Measurements from ENCODE around the gene TRIOBP.

The TRIOBP gene

DNA sequence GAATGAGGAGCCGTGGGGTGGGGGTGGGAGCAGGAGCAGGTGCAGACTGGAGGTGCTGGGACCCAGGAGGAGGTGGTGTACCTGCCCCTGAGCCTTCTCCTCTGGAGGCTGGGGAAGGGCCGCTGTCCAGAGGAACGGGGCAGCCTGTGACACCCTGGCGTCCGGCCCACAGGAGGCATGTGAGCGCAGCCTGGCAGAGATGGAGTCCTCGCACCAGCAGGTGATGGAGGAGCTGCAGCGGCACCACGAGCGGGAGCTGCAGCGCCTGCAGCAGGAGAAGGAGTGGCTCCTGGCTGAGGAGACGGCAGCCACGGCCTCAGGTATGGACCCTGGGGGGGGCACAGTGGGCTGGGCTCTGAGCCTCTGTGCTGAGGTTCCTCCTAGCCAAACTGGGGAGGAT lies 68.7 kb downstream of the TRIOBP start:
- no peak for DNase-seq (ENCODE audit: extremely low read depth, low read depth)
- TF ChIP-seq, protein P1, sequence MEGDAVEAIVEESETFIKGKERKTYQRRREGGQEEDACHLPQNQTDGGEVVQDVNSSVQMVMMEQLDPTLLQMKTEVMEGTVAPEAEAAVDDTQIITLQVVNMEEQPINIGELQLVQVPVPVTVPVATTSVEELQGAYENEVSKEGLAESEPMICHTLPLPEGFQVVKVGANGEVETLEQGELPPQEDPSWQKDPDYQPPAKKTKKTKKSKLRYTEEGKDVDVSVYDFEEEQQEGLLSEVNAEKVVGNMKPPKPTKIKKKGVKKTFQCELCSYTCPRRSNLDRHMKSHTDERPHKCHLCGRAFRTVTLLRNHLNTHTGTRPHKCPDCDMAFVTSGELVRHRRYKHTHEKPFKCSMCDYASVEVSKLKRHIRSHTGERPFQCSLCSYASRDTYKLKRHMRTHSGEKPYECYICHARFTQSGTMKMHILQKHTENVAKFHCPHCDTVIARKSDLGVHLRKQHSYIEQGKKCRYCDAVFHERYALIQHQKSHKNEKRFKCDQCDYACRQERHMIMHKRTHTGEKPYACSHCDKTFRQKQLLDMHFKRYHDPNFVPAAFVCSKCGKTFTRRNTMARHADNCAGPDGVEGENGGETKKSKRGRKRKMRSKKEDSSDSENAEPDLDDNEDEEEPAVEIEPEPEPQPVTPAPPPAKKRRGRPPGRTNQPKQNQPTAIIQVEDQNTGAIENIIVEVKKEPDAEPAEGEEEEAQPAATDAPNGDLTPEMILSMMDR (IDR thresholded peaks at IDR 0.05; ENCODE audit: low read depth, low read length) = no peak

- TF ChIP-seq, protein P1 (IDR thresholded peaks at IDR 0.05; ENCODE audit: low read depth, low read length) = no peak
- no peak for DNase-seq (ENCODE audit: extremely low read depth, low read depth)
Measured at GRCh38 chr22:37765953-37766576, 69.2 kb downstream of the TRIOBP start.

GRCh38 chr22:37768273-37768672 lies 71.4 kb downstream of the TRIOBP start:
- DNase-seq (ENCODE audit: extremely low read depth, low read depth) = no peak
- TF ChIP-seq, protein P1 (IDR thresholded peaks at IDR 0.05; ENCODE audit: low read depth, low read length) = peak; percentile 16

DNA sequence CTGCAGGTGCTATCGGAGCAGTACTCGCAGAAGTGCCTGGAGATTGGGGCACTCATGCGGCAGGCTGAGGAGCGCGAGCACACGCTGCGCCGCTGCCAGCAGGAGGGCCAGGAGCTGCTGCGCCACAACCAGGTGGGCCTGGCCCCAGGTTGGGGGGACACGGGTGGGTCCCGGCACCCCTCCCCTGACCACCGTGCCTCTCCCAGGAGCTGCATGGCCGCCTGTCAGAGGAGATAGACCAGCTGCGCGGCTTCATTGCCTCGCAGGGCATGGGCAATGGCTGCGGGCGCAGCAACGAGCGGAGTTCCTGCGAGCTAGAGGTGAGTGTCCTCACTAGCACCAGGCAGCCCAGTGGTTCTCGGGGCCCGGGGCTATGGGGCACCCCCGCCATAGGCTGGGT lies 72.2 kb downstream of the TRIOBP start:
- TF ChIP-seq, protein P1 (IDR thresholded peaks at IDR 0.05; ENCODE audit: low read depth, low read length) = no peak
- DNase-seq (ENCODE audit: extremely low read depth, low read depth) = no peak

- TF ChIP-seq, protein P1 (IDR thresholded peaks at IDR 0.05; ENCODE audit: low read depth, low read length) = no peak
- no peak for DNase-seq (ENCODE audit: extremely low read depth, low read depth)
Measured at GRCh38 chr22:37771081-37771480, 74.2 kb downstream of the TRIOBP start.

DNA sequence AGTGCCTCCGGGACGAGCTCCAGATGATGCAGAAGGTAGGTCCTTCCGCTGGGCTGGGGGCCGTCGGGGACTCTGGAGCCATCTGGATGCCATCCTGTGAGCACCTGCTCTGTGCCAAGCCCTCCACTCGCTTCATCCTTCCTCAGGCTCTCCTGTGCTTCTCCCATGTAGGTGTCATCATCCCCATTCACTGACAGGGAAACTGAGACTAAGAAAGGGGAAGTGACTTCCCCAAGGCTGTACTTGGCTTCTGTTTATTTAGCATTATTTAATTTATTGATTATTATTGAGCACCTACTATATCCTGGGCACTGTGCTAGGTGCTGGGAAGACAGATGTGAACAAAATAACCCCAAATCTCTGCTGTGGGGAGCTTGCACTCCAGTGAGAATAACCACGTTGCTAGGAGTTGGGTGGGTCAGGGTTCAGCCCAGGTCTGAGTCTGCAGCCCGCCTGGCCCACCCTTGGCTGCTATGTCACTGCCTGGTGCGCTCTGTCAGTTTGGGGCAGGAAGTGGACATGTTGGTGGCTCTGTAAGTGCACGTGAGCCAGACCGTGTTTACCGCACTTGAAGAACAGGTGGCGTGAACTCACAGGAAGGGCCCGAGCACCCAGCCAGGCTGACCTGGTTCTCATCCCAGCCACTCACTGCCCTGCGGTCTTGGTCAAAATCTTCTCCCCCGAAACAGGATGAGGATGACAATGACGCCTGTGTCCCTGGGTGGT lies 75.0 kb downstream of the TRIOBP start:
- no peak for DNase-seq (ENCODE audit: extremely low read depth, low read depth)
- TF ChIP-seq, protein P1 (IDR thresholded peaks at IDR 0.05; ENCODE audit: low read depth, low read length) = no peak

- DNase-seq (ENCODE audit: extremely low read depth, low read depth) = no peak
- TF ChIP-seq, protein P1 (IDR thresholded peaks at IDR 0.05; ENCODE audit: low read depth, low read length) = no peak
Measured at GRCh38 chr22:37774728-37775127, 77.9 kb downstream of the TRIOBP start.
